ENCODE results near the gene SLC9A3.

Gene SLC9A3

DNA sequence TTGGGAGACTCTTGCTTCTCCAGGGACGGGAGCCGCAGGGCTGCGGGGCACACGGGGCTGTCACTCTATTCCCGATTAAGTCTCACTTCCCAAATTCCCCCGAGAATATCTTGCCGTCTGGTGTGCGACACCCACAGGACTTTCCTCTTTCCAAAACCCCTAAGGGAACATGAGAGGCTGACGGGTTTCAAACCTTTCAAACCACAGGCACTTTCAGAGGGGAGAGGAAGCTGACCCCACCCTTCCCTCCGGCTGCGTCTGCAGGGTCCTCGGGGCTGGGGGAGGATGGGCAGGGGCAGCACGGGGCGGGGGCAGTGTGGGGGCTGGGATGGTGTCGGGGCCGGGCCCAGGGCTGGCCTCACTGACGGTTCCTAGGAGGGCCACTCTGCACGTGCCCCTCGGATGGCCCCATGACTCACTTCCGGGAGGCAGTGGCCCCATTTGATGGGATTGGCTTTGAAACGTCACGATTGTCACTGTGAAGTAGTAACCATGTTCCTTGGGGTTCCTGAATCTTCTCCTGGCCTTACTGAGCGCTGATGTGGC is 38.2 kb downstream of the SLC9A3 start:
- ATAC-seq = no peak
- TF ChIP-seq BACH2 (CRISPR knock-in tag; IDR thresholded peaks at IDR 0.05; ENCODE audit: borderline replicate concordance) = no peak
- no peak for TF ChIP-seq CSDC2 (CRISPR knock-in tag; IDR thresholded peaks at IDR 0.05)
- no peak for TF ChIP-seq CSRNP3 (CRISPR knock-in tag; IDR thresholded peaks at IDR 0.05)
- TF ChIP-seq, protein P1, sequence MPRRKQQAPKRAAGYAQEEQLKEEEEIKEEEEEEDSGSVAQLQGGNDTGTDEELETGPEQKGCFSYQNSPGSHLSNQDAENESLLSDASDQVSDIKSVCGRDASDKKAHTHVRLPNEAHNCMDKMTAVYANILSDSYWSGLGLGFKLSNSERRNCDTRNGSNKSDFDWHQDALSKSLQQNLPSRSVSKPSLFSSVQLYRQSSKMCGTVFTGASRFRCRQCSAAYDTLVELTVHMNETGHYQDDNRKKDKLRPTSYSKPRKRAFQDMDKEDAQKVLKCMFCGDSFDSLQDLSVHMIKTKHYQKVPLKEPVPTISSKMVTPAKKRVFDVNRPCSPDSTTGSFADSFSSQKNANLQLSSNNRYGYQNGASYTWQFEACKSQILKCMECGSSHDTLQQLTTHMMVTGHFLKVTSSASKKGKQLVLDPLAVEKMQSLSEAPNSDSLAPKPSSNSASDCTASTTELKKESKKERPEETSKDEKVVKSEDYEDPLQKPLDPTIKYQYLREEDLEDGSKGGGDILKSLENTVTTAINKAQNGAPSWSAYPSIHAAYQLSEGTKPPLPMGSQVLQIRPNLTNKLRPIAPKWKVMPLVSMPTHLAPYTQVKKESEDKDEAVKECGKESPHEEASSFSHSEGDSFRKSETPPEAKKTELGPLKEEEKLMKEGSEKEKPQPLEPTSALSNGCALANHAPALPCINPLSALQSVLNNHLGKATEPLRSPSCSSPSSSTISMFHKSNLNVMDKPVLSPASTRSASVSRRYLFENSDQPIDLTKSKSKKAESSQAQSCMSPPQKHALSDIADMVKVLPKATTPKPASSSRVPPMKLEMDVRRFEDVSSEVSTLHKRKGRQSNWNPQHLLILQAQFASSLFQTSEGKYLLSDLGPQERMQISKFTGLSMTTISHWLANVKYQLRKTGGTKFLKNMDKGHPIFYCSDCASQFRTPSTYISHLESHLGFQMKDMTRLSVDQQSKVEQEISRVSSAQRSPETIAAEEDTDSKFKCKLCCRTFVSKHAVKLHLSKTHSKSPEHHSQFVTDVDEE (CRISPR knock-in tag; IDR thresholded peaks at IDR 0.05) = no peak
- TF ChIP-seq SNAI2 (CRISPR knock-in tag; IDR thresholded peaks at IDR 0.05) = no peak
- TF ChIP-seq ESRRG (CRISPR knock-in tag; IDR thresholded peaks at IDR 0.05) = no peak
- no peak for TF ChIP-seq TCF4 (CRISPR knock-in tag; IDR thresholded peaks at IDR 0.05; ENCODE audit: borderline replicate concordance)
- no peak for TF ChIP-seq PPARA (CRISPR knock-in tag; IDR thresholded peaks at IDR 0.05; ENCODE audit: borderline replicate concordance)
- no peak for TF ChIP-seq TOX (CRISPR knock-in tag; IDR thresholded peaks at IDR 0.05; ENCODE audit: borderline replicate concordance)
- no peak for TF ChIP-seq ISL1 (CRISPR knock-in tag; IDR thresholded peaks at IDR 0.05)
- TF ChIP-seq POU6F1 (CRISPR knock-in tag; IDR thresholded peaks at IDR 0.05; ENCODE audit: borderline replicate concordance, low read depth) = no peak
- TF ChIP-seq, protein P2, sequence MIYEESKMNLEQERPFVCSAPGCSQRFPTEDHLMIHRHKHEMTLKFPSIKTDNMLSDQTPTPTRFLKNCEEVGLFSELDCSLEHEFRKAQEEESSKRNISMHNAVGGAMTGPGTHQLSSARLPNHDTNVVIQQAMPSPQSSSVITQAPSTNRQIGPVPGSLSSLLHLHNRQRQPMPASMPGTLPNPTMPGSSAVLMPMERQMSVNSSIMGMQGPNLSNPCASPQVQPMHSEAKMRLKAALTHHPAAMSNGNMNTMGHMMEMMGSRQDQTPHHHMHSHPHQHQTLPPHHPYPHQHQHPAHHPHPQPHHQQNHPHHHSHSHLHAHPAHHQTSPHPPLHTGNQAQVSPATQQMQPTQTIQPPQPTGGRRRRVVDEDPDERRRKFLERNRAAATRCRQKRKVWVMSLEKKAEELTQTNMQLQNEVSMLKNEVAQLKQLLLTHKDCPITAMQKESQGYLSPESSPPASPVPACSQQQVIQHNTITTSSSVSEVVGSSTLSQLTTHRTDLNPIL (CRISPR knock-in tag; IDR thresholded peaks at IDR 0.05; ENCODE audit: low read depth) = no peak
- TF ChIP-seq OSR1 (CRISPR knock-in tag; IDR thresholded peaks at IDR 0.05) = no peak
- TF ChIP-seq GLIS3 (CRISPR knock-in tag; IDR thresholded peaks at IDR 0.05) = no peak
- no peak for TF ChIP-seq ZC3H10 (CRISPR knock-in tag; IDR thresholded peaks at IDR 0.05)
- no peak for TF ChIP-seq ZFP3 (CRISPR knock-in tag; IDR thresholded peaks at IDR 0.05)
- no peak for TF ChIP-seq RARB (CRISPR knock-in tag; IDR thresholded peaks at IDR 0.05)
- TF ChIP-seq ZFP30 (CRISPR knock-in tag; IDR thresholded peaks at IDR 0.05) = no peak

- no peak for ATAC-seq
- no peak for TF ChIP-seq CSDC2 (CRISPR knock-in tag; IDR thresholded peaks at IDR 0.05)
- no peak for TF ChIP-seq PPARA (CRISPR knock-in tag; IDR thresholded peaks at IDR 0.05; ENCODE audit: borderline replicate concordance)
- TF ChIP-seq, protein P1 (CRISPR knock-in tag; IDR thresholded peaks at IDR 0.05) = no peak
- no peak for TF ChIP-seq RARB (CRISPR knock-in tag; IDR thresholded peaks at IDR 0.05)
- no peak for TF ChIP-seq ZFP3 (CRISPR knock-in tag; IDR thresholded peaks at IDR 0.05)
- no peak for TF ChIP-seq POU6F1 (CRISPR knock-in tag; IDR thresholded peaks at IDR 0.05; ENCODE audit: borderline replicate concordance, low read depth)
- TF ChIP-seq GLIS3 (CRISPR knock-in tag; IDR thresholded peaks at IDR 0.05) = no peak
- no peak for TF ChIP-seq ZNF565 (CRISPR knock-in tag; conservative IDR thresholded peaks at IDR 0.05; ENCODE audit: low read depth)
- TF ChIP-seq SNAI2 (CRISPR knock-in tag; IDR thresholded peaks at IDR 0.05) = no peak
- TF ChIP-seq ZC3H10 (CRISPR knock-in tag; IDR thresholded peaks at IDR 0.05) = no peak
- no peak for TF ChIP-seq ISL1 (CRISPR knock-in tag; IDR thresholded peaks at IDR 0.05)
- no peak for TF ChIP-seq ESRRG (CRISPR knock-in tag; IDR thresholded peaks at IDR 0.05)
- no peak for TF ChIP-seq BACH2 (CRISPR knock-in tag; IDR thresholded peaks at IDR 0.05; ENCODE audit: borderline replicate concordance)
- TF ChIP-seq, protein P2 (CRISPR knock-in tag; IDR thresholded peaks at IDR 0.05; ENCODE audit: low read depth) = no peak
- TF ChIP-seq ZNF8 (CRISPR knock-in tag; IDR thresholded peaks at IDR 0.05) = no peak
- TF ChIP-seq ZFP30 (CRISPR knock-in tag; IDR thresholded peaks at IDR 0.05) = no peak
- no peak for TF ChIP-seq OSR1 (CRISPR knock-in tag; IDR thresholded peaks at IDR 0.05)
- TF ChIP-seq CSRNP3 (CRISPR knock-in tag; IDR thresholded peaks at IDR 0.05) = no peak
- TF ChIP-seq ZNF70 (CRISPR knock-in tag; IDR thresholded peaks at IDR 0.05) = no peak
- TF ChIP-seq TCF4 (CRISPR knock-in tag; IDR thresholded peaks at IDR 0.05; ENCODE audit: borderline replicate concordance) = no peak
Observed at GRCh38 chr5:485113-485945, 38.9 kb downstream of the SLC9A3 start.

Data from SK-N-SH treated with all-trans-retinoic acid at 6 μM for 48 hours (cell line).